Head of caudate nucleus (tissue), 42 donors: ENCODE results near the gene GABPA.

Experiments used
- DNase-seq, 42 donors: peaks; one replicate each; pipeline versions ENCODE4 v3.0.0 to v3.0.0-alpha.2; 2020 to 2021; ENCODE audit warnings: mixed read lengths in 7 of 42
- intact Hi-C: fragments of 100-400 bp; cut with DNase I; formaldehyde crosslinking; loops from one replicate; pipeline ENCODE4 v1.15.0; 2022

GABPA gene

GRCh38 chr21:25790878-25791204, 56.1 kb downstream of the GABPA start:
- no peak for DNase-seq
- intact Hi-C loops: no loop called here

GRCh38 chr21:25791319-25791718, 56.5 kb downstream of the GABPA start:
- intact Hi-C loops: no loop called here
- DNase-seq: no peak

GRCh38 chr21:25801217-25802014, 66.6 kb downstream of the GABPA start:
- DNase-seq: peak; percentile 25 to 87 (median 70)
- intact Hi-C loops: no loop called here

GRCh38 chr21:25806060-25806459, 71.3 kb downstream of the GABPA start:
- intact Hi-C loops: no loop called here
- DNase-seq: no peak

GRCh38 chr21:25807191-25807590, 72.4 kb downstream of the GABPA start:
- no peak for DNase-seq
- intact Hi-C loops: no loop called here

- intact Hi-C loops: no loop called here
- DNase-seq: peak in 6 of 42 donors; percentile 12 to 47 (median 23)
These were observed 74.2 kb downstream of the GABPA start for GRCh38 chr21:25809013-25809412.

GRCh38 chr21:25811186-25811585, 76.4 kb downstream of the GABPA start:
- DNase-seq: no peak
- intact Hi-C loops: no loop called here

- no peak for DNase-seq
- intact Hi-C loops: no loop called here
These were observed 79.1 kb downstream of the GABPA start for GRCh38 chr21:25813917-25814316.

- DNase-seq: no peak
- intact Hi-C loops: no loop called here
These were observed 83.3 kb downstream of the GABPA start for GRCh38 chr21:25818121-25818520.

- no peak for DNase-seq
- intact Hi-C loops: no loop called here
These were observed 83.8 kb downstream of the GABPA start for GRCh38 chr21:25818551-25818950.
